Measurements from ENCODE around the gene PLET1.

DNA sequence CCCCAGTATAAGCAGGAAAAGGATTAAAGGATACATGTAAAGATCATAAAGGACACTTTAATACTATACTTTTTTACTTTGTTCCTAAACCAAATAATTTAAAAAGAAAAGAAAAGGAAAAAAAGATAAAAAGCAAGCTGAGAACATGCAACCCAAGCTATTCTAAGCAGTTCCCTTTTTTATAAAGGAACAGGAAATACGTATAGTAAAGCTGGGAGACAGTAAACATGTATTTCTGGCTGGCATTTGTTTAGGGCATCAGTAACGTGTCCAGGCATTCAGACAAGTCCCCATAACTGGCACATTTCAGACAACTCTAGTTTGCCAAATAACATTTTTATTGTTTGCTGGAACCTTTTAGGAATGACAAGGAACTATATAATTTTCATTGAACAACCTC is 60.4 kb downstream of the PLET1 start:
- TF ChIP-seq, protein P1, sequence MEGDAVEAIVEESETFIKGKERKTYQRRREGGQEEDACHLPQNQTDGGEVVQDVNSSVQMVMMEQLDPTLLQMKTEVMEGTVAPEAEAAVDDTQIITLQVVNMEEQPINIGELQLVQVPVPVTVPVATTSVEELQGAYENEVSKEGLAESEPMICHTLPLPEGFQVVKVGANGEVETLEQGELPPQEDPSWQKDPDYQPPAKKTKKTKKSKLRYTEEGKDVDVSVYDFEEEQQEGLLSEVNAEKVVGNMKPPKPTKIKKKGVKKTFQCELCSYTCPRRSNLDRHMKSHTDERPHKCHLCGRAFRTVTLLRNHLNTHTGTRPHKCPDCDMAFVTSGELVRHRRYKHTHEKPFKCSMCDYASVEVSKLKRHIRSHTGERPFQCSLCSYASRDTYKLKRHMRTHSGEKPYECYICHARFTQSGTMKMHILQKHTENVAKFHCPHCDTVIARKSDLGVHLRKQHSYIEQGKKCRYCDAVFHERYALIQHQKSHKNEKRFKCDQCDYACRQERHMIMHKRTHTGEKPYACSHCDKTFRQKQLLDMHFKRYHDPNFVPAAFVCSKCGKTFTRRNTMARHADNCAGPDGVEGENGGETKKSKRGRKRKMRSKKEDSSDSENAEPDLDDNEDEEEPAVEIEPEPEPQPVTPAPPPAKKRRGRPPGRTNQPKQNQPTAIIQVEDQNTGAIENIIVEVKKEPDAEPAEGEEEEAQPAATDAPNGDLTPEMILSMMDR (IDR thresholded peaks at IDR 0.05), result no peak
- TF ChIP-seq POLR2AphosphoS5 (IDR thresholded peaks at IDR 0.05) (no peak), POLR2A (IDR thresholded peaks at IDR 0.05) (no peak), EP300 (IDR thresholded peaks at IDR 0.05) (no peak)
